GM10266 (cell line): ENCODE results near the gene PYCR2.

Experiments
- DNase-seq: peaks from one replicate; pipeline ENCODE4 v3.0.0; 2012; ENCODE audit errors: extremely low spot score
- TF ChIP-seq, protein P1 (sequence below): IDR thresholded peaks from 2 replicates; pipeline ENCODE4 v1.5.1; 2012; ENCODE audit warnings: mild to moderate bottlenecking, low read depth; ENCODE audit not compliant: control insufficient read depth, insufficient read depth; ENCODE audit errors: missing control alignments

Gene PYCR2

GRCh38 chr1:225903623-225904022 is 20.4 kb downstream of the PYCR2 start:
- TF ChIP-seq, protein P1, sequence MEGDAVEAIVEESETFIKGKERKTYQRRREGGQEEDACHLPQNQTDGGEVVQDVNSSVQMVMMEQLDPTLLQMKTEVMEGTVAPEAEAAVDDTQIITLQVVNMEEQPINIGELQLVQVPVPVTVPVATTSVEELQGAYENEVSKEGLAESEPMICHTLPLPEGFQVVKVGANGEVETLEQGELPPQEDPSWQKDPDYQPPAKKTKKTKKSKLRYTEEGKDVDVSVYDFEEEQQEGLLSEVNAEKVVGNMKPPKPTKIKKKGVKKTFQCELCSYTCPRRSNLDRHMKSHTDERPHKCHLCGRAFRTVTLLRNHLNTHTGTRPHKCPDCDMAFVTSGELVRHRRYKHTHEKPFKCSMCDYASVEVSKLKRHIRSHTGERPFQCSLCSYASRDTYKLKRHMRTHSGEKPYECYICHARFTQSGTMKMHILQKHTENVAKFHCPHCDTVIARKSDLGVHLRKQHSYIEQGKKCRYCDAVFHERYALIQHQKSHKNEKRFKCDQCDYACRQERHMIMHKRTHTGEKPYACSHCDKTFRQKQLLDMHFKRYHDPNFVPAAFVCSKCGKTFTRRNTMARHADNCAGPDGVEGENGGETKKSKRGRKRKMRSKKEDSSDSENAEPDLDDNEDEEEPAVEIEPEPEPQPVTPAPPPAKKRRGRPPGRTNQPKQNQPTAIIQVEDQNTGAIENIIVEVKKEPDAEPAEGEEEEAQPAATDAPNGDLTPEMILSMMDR = no peak
- DNase-seq = no peak

DNA sequence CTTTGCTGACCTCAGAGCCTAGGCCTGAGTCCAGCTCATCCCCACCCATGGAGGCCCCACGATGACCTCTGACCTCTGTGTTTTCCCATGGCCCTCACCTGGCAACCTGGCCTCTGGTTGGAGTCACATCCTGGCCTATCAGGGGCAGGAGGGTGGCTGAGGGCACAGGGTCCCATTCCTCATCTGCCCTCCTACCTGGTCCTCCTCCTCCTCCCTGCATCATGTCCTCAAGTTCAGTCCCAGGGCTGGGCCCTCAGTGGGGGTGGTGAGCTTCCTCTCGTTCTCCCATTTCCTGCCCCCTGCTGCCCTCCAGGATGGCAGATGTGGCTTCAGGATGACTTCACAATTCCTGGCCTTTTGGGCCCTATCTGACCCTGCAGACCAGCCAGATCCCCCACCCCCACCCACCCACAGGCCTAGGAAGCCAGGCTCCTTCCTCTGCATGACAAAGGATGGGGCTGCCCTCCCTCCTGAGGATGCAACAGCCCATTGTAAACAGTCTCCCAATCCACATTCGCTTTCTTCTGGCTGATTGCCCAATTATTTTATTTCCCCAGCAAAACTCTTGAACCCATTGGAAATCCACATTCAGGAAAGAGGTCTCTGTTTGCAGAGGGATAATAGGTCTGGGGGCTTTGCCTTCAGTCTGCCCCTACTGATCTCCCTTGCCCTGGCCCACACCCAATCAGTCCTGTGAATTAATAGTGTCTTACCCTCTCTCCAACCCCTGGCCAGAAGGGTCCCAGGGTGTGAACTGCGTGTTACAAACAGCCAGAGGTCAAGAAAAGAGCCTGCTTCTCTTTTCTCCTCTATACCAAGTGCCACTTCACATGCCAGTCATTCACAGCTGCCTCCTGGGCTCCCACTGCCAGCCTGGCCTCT is 24.8 kb downstream of the PYCR2 start:
- no peak for DNase-seq

DNA sequence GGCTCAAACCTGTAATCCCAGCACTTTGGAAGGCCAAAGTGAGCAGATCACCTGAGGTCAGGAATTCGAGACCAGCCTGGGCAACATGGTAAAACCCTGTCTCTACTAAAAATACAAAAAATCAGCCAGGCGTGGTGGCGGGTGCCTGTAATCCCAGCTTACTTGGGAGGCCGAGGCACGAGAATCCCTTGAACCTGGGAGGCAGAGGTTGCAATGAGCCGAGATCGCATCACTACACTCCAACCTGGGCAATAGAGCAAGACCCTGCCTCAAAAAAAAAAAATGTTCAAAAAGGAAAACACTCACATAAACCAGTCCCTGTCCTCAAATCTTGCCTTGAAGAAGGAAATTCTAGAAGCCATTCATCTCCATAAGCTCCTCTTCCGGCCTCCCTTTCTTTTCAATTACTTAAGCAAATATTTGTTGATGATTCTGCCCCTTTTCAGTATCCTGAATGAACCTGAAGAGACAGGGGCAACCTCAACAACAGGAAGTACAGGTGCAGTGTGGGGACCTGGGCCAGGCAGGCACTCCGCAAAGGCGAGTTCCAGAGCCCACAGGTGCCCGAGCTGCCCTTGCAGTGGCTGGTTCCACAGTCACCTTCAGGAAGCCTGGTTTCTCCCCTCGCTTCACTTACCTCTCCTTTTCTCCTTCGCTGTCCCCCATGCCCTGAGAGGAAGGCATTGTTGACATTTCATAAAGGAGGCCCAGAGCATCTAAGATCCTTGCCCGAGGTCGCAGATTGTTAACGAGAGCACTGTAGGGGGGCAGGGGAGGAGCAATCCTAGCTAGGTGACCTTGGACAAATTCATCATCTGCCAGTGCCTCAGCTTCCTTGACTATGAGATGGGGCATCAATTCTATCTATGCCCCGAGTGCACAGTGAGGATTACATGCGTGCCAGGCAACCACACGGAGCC is 26.2 kb downstream of the PYCR2 start:
- no peak for DNase-seq
- TF ChIP-seq, protein P1 = no peak

More for the DNA sequence above, 24.8 kb downstream of the PYCR2 start:
- TF ChIP-seq, protein P1 = no peak

DNA sequence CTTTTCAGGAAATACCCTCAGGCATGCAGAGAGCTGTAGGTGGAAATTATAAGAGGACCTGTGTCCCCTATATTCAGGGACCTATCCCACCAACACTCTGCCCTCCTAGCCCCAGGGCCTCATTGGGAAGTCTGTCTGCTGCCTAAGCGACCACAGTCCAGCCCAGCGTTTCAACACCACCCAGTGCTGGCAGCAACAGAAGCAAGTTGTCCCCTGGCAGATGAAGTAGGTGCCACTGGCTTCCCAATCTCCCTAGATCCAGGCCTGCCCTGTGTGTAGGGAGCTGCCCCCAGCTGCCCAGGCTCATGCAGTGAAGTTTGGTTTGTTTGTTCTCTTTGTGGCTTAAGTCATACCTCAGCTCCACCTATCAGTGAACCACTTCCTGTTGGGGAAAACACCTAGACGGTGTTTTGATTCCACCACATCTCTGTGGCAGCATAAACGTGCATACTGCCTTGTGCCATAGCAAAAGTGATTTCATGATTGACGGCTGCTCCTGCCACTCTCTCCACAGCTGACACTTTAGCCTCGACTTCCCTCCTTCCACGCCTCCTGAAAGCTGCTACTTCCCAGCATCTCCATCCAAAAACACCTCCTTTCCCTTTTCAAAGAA is 27.0 kb downstream of the PYCR2 start:
- TF ChIP-seq, protein P1 = no peak
- peak; percentile 91 for DNase-seq

DNA sequence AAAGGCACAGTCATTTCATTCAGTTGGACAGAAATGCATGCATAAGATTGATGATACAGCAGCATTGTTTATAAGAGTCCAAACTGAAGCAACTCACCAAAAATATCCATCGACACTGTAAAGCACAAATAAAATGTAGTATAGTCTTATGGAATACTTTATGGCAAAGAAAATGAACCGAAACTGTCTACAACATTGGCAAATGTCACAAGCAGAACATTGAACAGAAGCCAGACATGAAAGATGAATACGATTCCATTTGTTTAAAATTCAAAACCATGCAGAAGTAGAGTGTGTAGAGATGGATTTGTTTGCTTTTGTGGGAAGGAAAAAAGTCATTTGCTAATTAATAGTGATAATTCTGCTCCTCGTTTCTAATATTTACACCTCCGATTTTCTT is 27.6 kb downstream of the PYCR2 start:
- TF ChIP-seq, protein P1 = no peak
- DNase-seq = no peak

- TF ChIP-seq, protein P1 = no peak
- no peak for DNase-seq
These were observed 31.7 kb downstream of the PYCR2 start for GRCh38 chr1:225892307-225892706.
